H1 (cell line): ENCODE data around the gene CCL1. TPM values are rescaled to one million over a fixed set of nuclear protein-coding genes. Genes with fewer than 3 reads are reported as not detected.

Experiments used
- SAP30 ChIP-seq: fragments of 300-600 bp; sonication (generic); IDR thresholded peaks from 2 replicates; pipeline ENCODE4 v1.7.1; 2012; ENCODE audit warnings: low read length, moderate library complexity, mild to moderate bottlenecking, inconsistent platforms; ENCODE audit not compliant: insufficient read depth, insufficient replicate concordance
- polyA plus RNA-seq, 7 experiments: library from polyadenylated mRNA; depleted of rRNA in 3 of 7; stranded (reverse) in 5 of 7; unstranded in 2 of 7; fragments of >200 nt in 5 of 7; fragments of 200-250 nt in 2 of 7; gene quantifications; 1 replicate in 5 of 7; 2 replicates in 1 of 7; 4 replicates in 1 of 7; pipeline versions ENCODE4 v1.2.1 to v1.2.3, GENCODE V29; 2011 to 2013; ENCODE audit warnings: missing spikeins in 2 of 7, mixed read lengths in 2 of 7
- total RNA-seq: library from RNA; stranded (reverse); fragmentation: NEBNext Ultra II Directional; extraction: Animal tissue kit (Norgen Biotek cat#: 25700); gene quantifications from 2 replicates; pipeline ENCODE4 v1.2.1, GENCODE V29; 2021

The CCL1 gene
- total and polyA plus RNA-seq, 2 of the 8 experiments (the other 6 are each of a cell fraction or from before 2014, with no cell fraction given) = not detected

- no peak for TF ChIP-seq SAP30
Measured at GRCh38 chr17:34352191-34352590, 10.8 kb downstream of the CCL1 start (continued).
